ENCODE results near the gene FBXO30.

- TF ChIP-seq NFIC (IDR thresholded peaks at IDR 0.05; ENCODE audit: low read depth, low read length) (no peak), TCF7 (IDR thresholded peaks at IDR 0.05; ENCODE audit: borderline replicate concordance) (no peak), NR2F1 (conservative IDR thresholded peaks at IDR 0.05) (no peak), CREB1 (IDR thresholded peaks at IDR 0.05; ENCODE audit: low read depth) (no peak), MAX (IDR thresholded peaks at IDR 0.05; ENCODE audit: low read depth, low read length) (no peak), RFX5 (IDR thresholded peaks at IDR 0.05; ENCODE audit: low read depth, low read length) (no peak), POLR2AphosphoS5 (IDR thresholded peaks at IDR 0.05; ENCODE audit: low read length) (no peak), CTCF (IDR thresholded peaks at IDR 0.05 in 2 of 3, conservative IDR thresholded peaks at IDR 0.05 in 1 of 3; ENCODE audit: control insufficient read depth in 2 of 3, extremely low read depth in 1 of 3, insufficient read depth in 1 of 3, low read depth in 3 of 3, low read length in 3 of 3) (no peak)
Measured at GRCh38 chr6:145808239-145808638, 6.4 kb downstream of the FBXO30 start.
